Urinary bladder (tissue), 4 donors: ENCODE results near the gene ABL1. TPM values are rescaled to one million over a fixed set of nuclear protein-coding genes. Genes with fewer than 3 reads are reported as not detected.

Experiments used
- DNase-seq: peaks from one replicate; pipeline ENCODE4 v3.0.0-alpha.2; 2015; ENCODE audit errors: extremely low spot score
- H3K27ac ChIP-seq: one replicate; pipeline ENCODE4 v1.5.1; 2013; ENCODE audit warnings: low read depth, mild to moderate bottlenecking, moderate library complexity
- H3K36me3 ChIP-seq: one replicate; pipeline ENCODE4 v1.6.1; 2013; ENCODE audit warnings: mild to moderate bottlenecking, moderate library complexity; ENCODE audit not compliant: insufficient read depth
- H3K4me1 ChIP-seq: one replicate; pipeline ENCODE4 v1.6.1; 2013; ENCODE audit warnings: mild to moderate bottlenecking, moderate library complexity; ENCODE audit not compliant: insufficient read depth
- H3K4me3 ChIP-seq: one replicate; pipeline ENCODE4 v1.5.1; 2013; ENCODE audit warnings: low read depth, low read length
- WGBS: extraction: QIAGEN DNeasy Blood & Tissue Kit; methylation state at CpG from one replicate; pipeline ENCODE4 v1.1.7; 2013; 5-methylcytosine and 5-hydroxymethylcytosine counted together
- polyA plus RNA-seq: library from polyadenylated mRNA; stranded (reverse); fragments of 200-250 nt; gene quantifications from one replicate; pipeline ENCODE4 v1.2.3, GENCODE V29; 2013
- total RNA-seq: library from RNA; depleted of rRNA; stranded (reverse); fragments of >200 nt; gene quantifications from one replicate; pipeline ENCODE4 v1.2.3, GENCODE V29; 2014
- donor health status: healthy with polysubstance abuse.
- donor health status: healthy.

Gene ABL1
- total and polyA plus RNA-seq, 2 donors: 46.5 to 125 TPM

DNA sequence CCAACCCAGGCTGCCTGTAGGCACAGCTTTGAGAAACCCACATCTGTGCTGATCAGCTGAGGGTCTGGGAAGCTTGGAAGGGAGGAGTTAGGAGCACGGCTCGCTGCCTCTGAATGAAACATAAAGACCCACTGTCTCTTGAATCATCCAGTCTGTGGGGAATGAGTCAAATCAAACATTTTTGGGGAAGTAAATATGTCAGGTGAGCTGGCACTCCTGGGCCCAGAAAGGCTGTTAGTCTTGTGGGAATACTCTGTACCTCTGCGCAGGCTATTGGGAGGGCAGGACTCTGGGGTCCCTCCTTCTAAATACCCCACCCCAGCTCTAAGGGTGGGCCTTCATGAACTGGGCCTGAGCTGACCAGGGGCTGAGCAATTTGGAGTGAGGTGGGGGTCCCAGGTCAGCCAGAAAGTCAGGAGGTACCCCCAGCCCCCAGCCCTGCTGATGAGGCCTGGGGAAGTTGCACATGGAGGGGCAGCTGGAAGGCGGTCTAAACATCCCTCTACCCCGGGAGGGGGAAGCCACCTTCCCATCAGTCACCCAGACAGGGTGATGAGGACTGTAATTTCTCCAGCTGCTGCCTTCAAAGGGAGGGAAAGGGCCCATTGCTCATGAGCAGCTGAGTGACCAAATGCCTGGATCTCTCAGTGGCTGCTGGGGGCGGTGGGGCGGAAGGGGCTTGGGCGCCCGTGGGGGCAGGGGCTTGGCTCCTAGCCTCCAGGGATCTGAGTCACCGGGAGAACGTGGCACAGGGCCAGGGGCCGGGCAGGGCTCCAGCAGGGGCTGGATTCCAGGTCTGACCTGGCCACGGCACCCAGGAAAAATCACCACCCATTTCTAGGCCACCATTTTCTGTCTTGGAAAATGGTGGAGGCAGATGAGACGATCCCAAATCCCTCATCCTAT is 93.2 kb downstream of the ABL1 start:
- Histone ChIP-seq H3K27ac (no peak overlapping the region), H3K4me1 (no peaks in the 10 kb centered on the region), H3K4me3 (no peak overlapping the region), H3K36me3 (no peaks in the 10 kb centered on the region)
- WGBS: 45% methylated on average over 14 of the region's 14 CpGs
- no peak for DNase-seq

DNA sequence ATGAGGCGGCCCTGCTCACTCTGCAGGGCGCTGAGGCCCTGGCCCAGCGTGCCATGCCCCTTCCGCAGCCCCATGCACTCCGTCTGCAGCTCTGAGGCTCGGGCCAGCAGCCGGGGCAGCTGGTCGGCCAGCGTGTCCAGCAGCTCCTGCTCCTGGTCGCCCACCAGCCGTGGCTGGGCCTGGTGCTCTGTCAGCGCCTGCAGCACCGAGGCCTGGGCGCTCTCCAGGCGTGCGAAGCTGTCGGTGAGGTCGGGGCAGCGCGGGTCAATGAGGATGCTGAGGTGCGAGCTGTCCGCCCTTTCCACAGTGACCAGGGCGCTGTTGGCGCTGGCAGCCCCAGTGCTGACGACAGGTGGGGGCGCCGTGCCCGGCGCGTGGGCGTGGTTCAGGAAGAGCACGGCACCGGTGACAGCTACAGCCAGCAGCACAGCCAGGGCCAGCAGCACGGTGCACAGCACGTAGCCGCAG is 94.6 kb downstream of the ABL1 start:
- Histone ChIP-seq H3K36me3 (no peaks in the 10 kb centered on the region), H3K4me3 (no peak overlapping the region), H3K27ac (no peak overlapping the region), H3K4me1 (no peaks in the 10 kb centered on the region)
- no peak for DNase-seq
- WGBS: 91% methylated on average over 36 of the region's 36 CpGs

DNA sequence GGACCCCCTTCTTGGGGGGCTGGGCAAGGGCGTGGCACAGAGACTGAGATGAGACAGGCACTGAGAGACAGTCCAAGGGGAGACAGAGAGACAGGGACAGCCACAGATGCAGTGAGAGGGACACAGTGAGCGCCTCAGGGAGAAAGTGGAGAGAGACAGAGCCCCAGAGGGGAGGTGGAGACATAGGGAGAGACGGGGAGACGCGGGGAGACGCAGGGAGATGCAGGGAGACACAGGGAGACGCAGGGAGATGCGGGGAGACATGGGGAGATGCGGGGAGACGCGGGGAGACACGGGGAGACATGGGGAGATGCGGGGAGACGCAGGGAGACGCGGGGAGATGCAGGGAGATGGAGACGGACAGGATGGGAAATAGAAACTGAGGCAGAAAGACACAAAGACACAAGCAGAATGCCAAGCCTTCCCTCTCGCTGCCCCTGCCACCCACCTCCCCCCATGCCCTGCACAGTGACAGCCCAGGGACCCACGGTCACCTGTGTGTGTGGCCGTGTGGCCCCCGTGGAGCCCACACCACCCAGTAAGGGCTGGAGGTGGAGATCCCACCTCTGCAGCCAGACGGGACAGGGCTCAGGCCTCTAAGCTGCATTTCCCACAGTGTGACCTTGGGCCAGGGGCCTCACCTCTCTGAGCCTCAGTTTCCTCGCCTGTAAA is 95.2 kb downstream of the ABL1 start:
- no peaks in the 10 kb centered on the region for H3K4me1 ChIP-seq
- WGBS: 91% methylated on average over 23 of the region's 23 CpGs
- H3K36me3 ChIP-seq: no peaks in the 10 kb centered on the region

DNA sequence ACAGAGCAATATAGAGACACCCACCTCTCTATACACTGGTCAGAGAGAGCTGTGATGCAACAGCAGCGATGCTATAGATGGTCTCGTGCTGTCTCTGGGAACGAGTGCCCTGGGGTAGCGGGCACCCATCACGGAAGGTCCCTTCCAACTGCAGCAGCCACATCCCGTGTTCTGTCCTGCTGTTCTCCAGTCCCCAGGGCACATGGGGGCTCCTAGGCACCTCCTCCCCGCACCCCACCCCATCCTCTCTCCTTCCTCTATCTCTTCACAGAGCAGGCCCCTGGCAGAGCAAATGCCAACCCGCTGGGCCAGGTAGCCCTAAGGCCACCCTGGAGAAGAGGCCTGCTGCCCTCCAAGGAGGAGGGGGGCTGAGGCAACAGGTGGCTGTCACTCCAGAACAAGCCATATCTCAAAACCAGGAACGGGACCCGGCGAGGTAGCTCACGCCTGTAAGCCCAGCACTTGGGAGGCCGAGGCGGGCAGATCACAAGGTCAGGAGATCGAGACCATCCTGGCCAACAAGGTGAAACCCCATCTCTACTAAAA is 95.8 kb downstream of the ABL1 start:
- DNase-seq: no peak
- 93% methylated on average over 15 of the region's 15 CpGs for WGBS
- Histone ChIP-seq H3K4me1 (no peaks in the 10 kb centered on the region), H3K27ac (no peak overlapping the region), H3K36me3 (no peaks in the 10 kb centered on the region), H3K4me3 (no peak overlapping the region)

More for the DNA sequence above, 95.2 kb downstream of the ABL1 start:
- Histone ChIP-seq H3K4me3 (no peak overlapping the region), H3K27ac (no peak overlapping the region)
- no peak for DNase-seq

DNA sequence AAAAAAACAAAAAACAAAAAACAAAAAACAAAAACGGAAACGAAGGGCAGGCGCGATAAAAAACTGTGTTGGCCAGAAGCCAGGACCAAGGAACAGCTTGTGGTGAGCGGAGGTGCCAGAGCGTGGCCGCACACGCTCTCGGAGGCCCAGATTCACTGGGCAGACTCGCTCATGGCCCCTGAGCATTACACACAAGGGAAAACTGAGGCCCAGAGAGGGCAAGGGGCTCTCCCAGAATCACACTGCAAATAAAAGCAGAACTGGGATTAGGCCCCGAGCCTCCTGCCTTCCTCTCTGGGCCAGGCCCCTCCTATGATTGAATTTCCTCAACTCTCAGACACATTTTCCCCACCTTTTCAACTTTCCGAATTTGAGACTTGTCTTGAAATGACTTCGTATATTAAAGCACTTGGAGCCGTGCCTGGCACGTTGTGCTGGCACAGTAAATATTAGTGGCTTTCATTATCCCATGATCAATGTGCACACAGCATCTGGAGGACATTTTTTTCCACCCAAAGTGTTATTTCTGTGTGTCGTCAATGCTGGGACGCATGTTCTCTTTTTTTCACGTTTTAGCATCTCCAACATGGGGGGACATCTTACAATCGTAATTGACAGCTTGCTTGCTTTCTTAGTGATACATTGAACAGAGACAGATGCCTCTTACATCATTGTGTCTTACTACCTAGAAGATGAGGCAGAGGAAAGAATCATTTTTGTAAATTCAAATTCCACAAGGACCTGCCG is 96.6 kb downstream of the ABL1 start:
- no peak for DNase-seq
- WGBS: 71% methylated on average over 20 of the region's 20 CpGs

DNA sequence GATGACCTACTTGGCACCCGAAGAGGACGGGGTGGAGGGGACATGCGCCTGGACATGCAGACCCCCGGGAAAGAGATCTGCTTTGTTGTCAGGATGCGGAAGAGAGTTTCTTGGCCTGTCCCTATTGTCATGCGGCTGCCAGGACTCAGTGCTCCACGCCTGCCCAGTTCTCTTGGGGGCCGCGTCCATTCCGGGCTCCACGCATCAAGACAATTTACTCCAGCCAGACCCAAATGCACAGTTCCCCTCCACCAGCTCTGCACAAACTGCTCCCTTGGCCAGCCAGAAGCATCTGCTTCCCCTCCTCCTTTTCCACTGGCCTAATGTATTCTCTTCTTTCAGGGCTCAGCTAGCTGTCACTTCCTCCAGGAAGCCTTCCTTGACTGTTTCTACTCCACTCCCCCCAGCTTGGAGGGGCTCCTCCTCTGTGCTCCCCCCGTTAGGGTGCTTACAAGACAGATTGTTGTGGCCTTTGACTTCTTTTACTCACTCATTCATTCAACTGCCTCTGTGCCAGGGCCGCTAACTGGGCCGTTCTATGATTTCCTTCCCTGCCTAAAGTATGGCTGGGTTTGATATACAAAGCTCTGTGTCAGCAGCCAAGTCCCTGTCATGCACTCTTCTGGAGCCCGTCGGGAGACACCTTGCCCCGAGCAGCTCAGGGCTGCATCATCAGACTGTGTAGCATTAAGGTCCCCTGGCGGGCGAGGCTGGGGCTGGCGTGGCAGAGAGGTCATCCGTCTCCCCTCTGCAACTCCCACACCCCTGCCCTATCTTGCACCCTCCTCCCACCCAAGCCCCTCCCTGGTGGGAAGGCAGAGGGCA is 97.4 kb downstream of the ABL1 start:
- Histone ChIP-seq H3K4me3 (no peak overlapping the region), H3K36me3 (no peaks in the 10 kb centered on the region), H3K4me1 (no peaks in the 10 kb centered on the region), H3K27ac (no peak overlapping the region)
- no peak for DNase-seq
- 38% methylated on average over 21 of the region's 21 CpGs for WGBS

More for the DNA sequence above, 96.6 kb downstream of the ABL1 start:
- Histone ChIP-seq H3K4me3 (no peak overlapping the region), H3K4me1 (no peaks in the 10 kb centered on the region), H3K27ac (no peak overlapping the region), H3K36me3 (no peaks in the 10 kb centered on the region)

DNA sequence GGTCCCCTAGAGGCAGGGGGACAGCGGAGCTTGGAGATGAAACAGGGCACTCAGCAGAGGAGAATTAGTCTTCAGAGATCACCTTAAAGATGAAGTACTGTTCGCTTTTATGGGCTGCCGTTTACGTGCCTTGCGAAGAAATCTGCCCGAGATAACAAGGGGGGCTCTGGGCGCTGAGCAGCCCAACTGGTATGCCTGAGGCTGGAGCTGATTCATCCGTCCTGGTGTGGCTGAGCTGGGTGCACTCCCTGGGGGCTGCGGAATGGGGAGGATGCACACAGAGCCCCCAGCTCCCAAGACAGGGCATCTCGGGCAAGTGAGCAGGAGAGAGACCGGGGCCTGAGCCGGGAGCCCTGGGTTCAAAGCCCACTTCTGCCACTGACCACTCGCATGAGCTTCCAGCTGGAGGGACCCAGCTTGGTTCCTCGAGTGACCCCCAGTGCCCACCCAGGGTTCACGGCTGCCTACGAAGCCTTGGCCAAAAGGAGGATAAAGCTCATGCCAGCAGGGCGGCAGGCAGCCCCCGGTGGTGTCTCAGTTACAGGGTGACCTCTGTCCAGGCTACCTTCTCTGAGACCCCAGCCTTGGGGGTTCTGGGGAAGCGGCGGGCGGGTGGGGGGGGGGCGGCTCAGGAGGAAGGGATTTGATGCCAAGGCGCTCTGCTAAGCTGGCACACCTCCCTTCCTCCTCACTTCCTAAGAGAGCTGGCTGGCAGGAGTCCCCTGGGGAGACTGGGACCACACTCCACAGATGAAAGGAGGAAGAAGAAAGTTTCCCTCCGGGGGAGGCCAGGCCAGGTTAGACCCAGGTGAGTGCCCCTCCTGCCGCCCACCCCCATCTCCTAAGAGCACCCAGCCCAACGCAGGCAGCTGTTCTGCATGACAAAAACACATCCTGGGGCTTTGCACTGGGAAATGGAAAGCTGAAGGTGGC is 98.3 kb downstream of the ABL1 start:
- Histone ChIP-seq H3K4me1 (no peaks in the 10 kb centered on the region), H3K36me3 (no peaks in the 10 kb centered on the region), H3K27ac (no peak overlapping the region), H3K4me3 (no peak overlapping the region)
- no peak for DNase-seq
- 21% methylated on average over 26 of the region's 26 CpGs for WGBS

DNA sequence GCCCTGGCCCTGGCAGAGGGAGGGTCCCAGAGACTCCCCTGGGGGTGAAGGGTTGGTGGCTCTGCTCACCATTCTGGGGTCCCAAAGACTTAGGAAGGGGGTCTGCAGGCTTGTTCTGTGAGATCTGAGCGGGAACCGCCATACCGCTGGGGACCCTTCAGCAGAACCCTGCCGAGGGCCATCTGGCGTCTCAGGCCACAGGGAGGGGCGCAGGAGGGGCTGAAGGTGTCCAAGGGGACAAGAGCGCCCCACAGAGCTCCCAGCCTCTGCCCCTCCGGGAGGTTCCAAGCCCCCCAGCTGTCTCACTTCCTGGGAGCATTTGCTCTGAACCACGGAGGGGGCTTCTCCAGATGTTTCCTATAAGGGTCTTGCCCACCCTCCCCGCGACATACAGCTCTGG is 99.2 kb downstream of the ABL1 start:
- WGBS: 76% methylated on average over 11 of the region's 11 CpGs
- no peaks in the 10 kb centered on the region for H3K36me3 ChIP-seq
- no peak overlapping the region for H3K4me3 ChIP-seq
- no peak for DNase-seq
- no peaks in the 10 kb centered on the region for H3K4me1 ChIP-seq
- no peak overlapping the region for H3K27ac ChIP-seq

DNA sequence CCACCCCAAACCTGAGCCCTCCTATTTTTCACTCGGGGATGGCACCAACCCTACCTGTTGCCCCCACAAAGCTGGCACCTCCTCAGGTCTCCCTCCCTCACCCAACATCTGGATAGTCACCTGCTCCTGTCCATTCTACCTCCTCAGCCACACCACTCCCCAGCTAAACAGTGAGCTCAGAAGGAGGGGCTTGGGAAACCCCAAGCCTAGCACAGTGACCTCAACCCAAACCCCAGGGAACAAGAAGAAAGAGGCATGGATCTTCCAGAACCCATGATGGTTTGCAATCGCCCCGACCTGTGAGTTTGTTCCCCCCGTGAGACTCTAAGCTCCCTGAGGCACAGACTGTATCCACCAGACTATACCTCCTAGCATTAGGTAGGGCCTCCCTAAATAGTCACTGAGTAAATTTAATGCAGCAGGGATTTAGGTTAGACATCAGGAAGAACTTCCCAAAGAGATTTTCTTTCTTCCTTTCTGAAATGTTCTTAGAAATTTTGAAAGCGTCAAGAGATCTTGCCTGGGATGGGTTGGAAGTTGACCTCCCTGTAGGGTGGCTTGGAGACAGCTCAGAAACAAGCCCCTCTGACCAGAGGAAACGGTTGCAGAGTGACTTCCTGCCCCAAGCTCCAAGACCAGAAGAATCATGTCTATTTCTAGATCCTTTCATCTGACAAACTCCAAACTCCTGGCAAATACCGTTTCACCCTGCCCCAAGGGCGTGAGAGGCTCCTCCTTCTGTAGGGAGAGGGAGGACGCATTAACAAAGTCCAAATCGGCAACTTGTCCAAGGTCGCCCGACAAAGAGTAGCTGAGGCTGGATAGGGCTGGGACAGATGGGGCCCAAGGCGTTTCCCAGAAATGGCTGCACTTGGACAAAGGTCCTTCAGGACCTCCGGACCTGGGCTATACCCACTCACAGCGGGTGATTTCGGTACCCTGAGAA is 99.9 kb downstream of the ABL1 start:
- WGBS: 66% methylated on average over 16 of the region's 16 CpGs
- Histone ChIP-seq H3K4me3 (no peak overlapping the region), H3K4me1 (no peaks in the 10 kb centered on the region), H3K36me3 (no peaks in the 10 kb centered on the region), H3K27ac (no peak overlapping the region)
- DNase-seq: no peak

DNA sequence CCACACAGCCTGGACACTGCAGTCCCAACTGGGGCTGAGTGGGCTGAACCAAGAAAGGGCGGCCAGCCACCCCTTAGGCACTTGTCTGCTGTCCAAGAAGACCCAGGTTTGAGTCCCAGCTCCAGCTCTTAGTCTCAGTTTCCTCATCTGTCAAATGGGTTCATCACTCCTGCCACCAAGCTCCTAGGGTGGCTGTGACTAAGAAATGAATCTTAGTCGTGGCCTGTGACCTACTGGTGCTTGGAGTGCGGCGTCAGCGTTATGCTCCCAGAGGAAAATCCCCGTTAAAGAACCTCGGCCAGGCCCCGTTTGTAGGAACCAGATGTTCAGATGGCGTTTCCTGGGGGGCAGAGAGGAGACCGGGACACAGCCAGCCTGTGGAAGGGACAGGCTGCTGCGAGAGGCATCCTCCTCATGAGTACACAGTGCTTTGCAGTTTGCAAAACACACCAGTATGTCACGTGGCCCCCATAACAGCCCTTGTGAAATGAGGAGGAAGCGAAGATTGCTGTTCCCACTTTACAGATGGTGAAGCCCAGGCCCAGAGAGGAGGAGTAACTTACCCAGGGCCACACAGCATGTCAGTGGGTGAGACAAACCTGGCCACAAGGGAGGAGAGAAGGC is 100.7 kb downstream of the ABL1 start:
- H3K4me3 ChIP-seq: no peak overlapping the region
- no peak overlapping the region for H3K27ac ChIP-seq
- 88% methylated on average over 13 of the region's 13 CpGs for WGBS
- no peaks in the 10 kb centered on the region for H3K4me1 ChIP-seq
- H3K36me3 ChIP-seq: no peaks in the 10 kb centered on the region
- no peak for DNase-seq
